ENCODE results near the gene ZNF157. TPM values are rescaled to one million over a fixed set of nuclear protein-coding genes. Genes with fewer than 3 reads are reported as not detected.

Gene ZNF157
- polyA plus RNA-seq, 1 of the 3 experiments (the other 2 are of a cell fraction), result 0.12 TPM

- H3K9ac ChIP-seq, result no peak overlapping the region
- H4K20me1 ChIP-seq (ENCODE audit: insufficient read depth), result no peaks in the 10 kb centered on the region
- H3K27me3 ChIP-seq (ENCODE audit: insufficient read depth), result no peaks in the 10 kb centered on the region
- no peaks in the 10 kb centered on the region for H3K79me2 ChIP-seq (ENCODE audit: insufficient read depth)
- no peaks in the 10 kb centered on the region for H3K9me3 ChIP-seq
- H3K4me3 ChIP-seq (ENCODE audit: low read depth in 2 of 2, low read length in 1 of 2), result no peak overlapping the region
- H3K27ac ChIP-seq (ENCODE audit: low read depth in 2 of 2, low read length in 1 of 2), result no peak overlapping the region
- DNase-seq, result no peak
- no peaks in the 10 kb centered on the region for H3K9me2 ChIP-seq
- ChIA-PET CTCF (no interaction called here), POLR2A (no interaction called here)
- H3K4me2 ChIP-seq, result no peak overlapping the region
- no peak overlapping the region for H2AFZ ChIP-seq (ENCODE audit: low read depth)
- no peaks in the 10 kb centered on the region for H3F3A ChIP-seq (replicated peaks; ENCODE audit: insufficient read depth)
- peaks cover 8 to 15% of the 10 kb centered on the region in 2 experiments for H3K36me3 ChIP-seq (replicated peaks in 1 of 2; ENCODE audit: control insufficient read depth in 1 of 2, insufficient read depth in 2 of 2, low read length in 1 of 2)
- H3K4me1 ChIP-seq (ENCODE audit: control insufficient read depth in 1 of 2, insufficient read depth in 2 of 2, low read depth in 1 of 2, low read length in 1 of 2), result no peaks in the 10 kb centered on the region
- TF ChIP-seq RXRA (IDR thresholded peaks at IDR 0.05; ENCODE audit: borderline replicate concordance, low read depth), result no peak
- TF ChIP-seq ELF1 (IDR thresholded peaks at IDR 0.05), result no peak
- WGBS (ENCODE audit: low lambda C conversion rate), result 44% methylated on average over 2 of the region's 2 CpGs
These were observed 76.6 kb downstream of the ZNF157 start for GRCh38 chrX:47446971-47447370.

DNA sequence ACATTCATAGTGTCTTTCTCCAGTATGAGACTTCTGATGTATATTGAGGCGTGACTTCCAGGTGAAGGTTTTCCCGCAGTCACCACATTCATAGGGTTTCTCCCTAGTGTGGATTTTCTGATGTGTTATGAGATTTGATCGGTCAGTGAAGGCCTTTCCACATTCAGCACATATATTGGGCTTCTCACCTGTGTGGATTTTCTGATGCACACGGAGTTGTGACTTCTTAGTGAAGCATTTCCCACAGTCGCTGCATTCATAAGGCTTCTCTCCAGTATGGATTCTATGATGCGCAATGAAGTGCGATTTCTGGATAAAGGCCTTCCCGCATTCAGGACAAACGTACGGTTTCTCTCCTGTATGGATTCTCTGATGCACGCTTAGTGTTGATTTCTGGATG lies 77.2 kb downstream of the ZNF157 start:
- no peaks in the 10 kb centered on the region for H3K4me1 ChIP-seq (ENCODE audit: control insufficient read depth in 1 of 2, insufficient read depth in 2 of 2, low read depth in 1 of 2, low read length in 1 of 2)
- H3K27me3 ChIP-seq (ENCODE audit: insufficient read depth), result no peaks in the 10 kb centered on the region
- peaks cover 8 to 15% of the 10 kb centered on the region in 2 experiments for H3K36me3 ChIP-seq (replicated peaks in 1 of 2; ENCODE audit: control insufficient read depth in 1 of 2, insufficient read depth in 2 of 2, low read length in 1 of 2)
- no peaks in the 10 kb centered on the region for H3K9me3 ChIP-seq
- no peaks in the 10 kb centered on the region for H4K20me1 ChIP-seq (ENCODE audit: insufficient read depth)
- H3K79me2 ChIP-seq (ENCODE audit: insufficient read depth), result no peaks in the 10 kb centered on the region
- H3F3A ChIP-seq (replicated peaks; ENCODE audit: insufficient read depth), result no peaks in the 10 kb centered on the region
- no peak overlapping the region for H3K4me2 ChIP-seq
- ChIA-PET POLR2A (no interaction called here), CTCF (no interaction called here)
- no peak for TF ChIP-seq NRF1 (IDR thresholded peaks at IDR 0.05; ENCODE audit: low read depth, low read length)
- TF ChIP-seq, protein P1, sequence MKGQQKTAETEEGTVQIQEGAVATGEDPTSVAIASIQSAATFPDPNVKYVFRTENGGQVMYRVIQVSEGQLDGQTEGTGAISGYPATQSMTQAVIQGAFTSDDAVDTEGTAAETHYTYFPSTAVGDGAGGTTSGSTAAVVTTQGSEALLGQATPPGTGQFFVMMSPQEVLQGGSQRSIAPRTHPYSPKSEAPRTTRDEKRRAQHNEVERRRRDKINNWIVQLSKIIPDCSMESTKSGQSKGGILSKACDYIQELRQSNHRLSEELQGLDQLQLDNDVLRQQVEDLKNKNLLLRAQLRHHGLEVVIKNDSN (IDR thresholded peaks at IDR 0.05; ENCODE audit: borderline replicate concordance, low read depth), result no peak
- no peak for TF ChIP-seq TEAD4 (IDR thresholded peaks at IDR 0.05; ENCODE audit: borderline replicate concordance, insufficient read depth)
- no peak for TF ChIP-seq FOXM1 (IDR thresholded peaks at IDR 0.05; ENCODE audit: low read depth)
- TF ChIP-seq FOSL2 (IDR thresholded peaks at IDR 0.05; ENCODE audit: borderline replicate concordance, low read depth), result no peak
- 38% methylated on average over 10 of the region's 11 CpGs for WGBS (ENCODE audit: low lambda C conversion rate)
- no peak overlapping the region for H2AFZ ChIP-seq (ENCODE audit: low read depth)
- no peak overlapping the region for H3K27ac ChIP-seq (ENCODE audit: low read depth in 2 of 2, low read length in 1 of 2)
- no peak overlapping the region for H3K9ac ChIP-seq
- H3K4me3 ChIP-seq (ENCODE audit: low read depth in 2 of 2, low read length in 1 of 2), result no peak overlapping the region; a peak in 1 of 4 replicates
- no peak for DNase-seq
- H3K9me2 ChIP-seq, result no peaks in the 10 kb centered on the region

DNA sequence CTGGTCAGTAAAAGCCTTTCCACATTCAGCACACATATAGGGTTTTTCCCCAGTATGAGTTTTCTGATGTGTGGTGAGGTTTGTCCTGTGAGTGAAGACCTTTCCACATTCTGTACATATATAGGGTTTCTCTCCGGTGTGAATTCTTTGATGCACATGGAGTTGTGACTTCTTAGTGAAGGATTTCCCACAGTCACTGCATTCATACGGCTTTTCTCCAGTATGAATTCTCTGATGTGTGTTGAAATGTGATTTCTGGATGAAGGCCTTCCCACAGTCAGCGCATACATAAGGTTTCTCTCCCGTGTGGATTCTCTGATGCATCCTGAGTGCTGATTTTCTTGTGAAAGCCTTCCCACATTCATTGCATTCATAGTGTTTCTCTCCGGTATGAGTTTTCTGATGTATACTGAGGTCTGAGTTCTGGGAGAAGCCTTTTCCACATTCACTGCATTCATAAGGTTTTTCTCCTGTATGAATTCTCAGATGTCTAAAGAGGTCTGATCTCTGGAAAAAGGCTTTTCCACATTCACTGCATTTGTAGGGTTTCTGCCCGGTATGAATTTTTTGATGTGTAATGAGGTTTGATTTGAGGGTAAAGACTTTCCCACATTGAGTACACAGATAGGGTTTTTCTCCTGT lies 77.9 kb downstream of the ZNF157 start:
- H3K27ac ChIP-seq (ENCODE audit: low read depth in 2 of 2, low read length in 1 of 2), result no peak overlapping the region
- no peak overlapping the region for H3K4me2 ChIP-seq
- H3K4me1 ChIP-seq (ENCODE audit: control insufficient read depth in 1 of 2, insufficient read depth in 2 of 2, low read depth in 1 of 2, low read length in 1 of 2), result no peaks in the 10 kb centered on the region
- H3K36me3 ChIP-seq (replicated peaks in 1 of 2; ENCODE audit: control insufficient read depth in 1 of 2, insufficient read depth in 2 of 2, low read length in 1 of 2), result peaks cover 10 to 21% of the 10 kb centered on the region in 2 experiments
- H4K20me1 ChIP-seq (ENCODE audit: insufficient read depth), result no peaks in the 10 kb centered on the region
- no peak for DNase-seq
- ChIA-PET CTCF (no interaction called here), POLR2A (no interaction called here)
- no peak overlapping the region for H3K9ac ChIP-seq
- H2AFZ ChIP-seq (ENCODE audit: low read depth), result no peak overlapping the region
- H3K9me3 ChIP-seq, result no peaks in the 10 kb centered on the region
- H3K4me3 ChIP-seq (ENCODE audit: low read depth in 2 of 2, low read length in 1 of 2), result no peak overlapping the region
- TF ChIP-seq POLR2AphosphoS5 (IDR thresholded peaks at IDR 0.05; ENCODE audit: low read depth, low read length) (no peak), GABPA (IDR thresholded peaks at IDR 0.05; ENCODE audit: low read depth) (no peak), MAX (IDR thresholded peaks at IDR 0.05; ENCODE audit: low read depth) (no peak), RAD21 (IDR thresholded peaks at IDR 0.05; ENCODE audit: low read length) (no peak), FOSL2 (IDR thresholded peaks at IDR 0.05; ENCODE audit: borderline replicate concordance, low read depth) (no peak), JUND (IDR thresholded peaks at IDR 0.05) (no peak)
- 61% methylated on average over 6 of the region's 6 CpGs for WGBS (ENCODE audit: low lambda C conversion rate)
- H3K27me3 ChIP-seq (ENCODE audit: insufficient read depth), result no peaks in the 10 kb centered on the region
- no peaks in the 10 kb centered on the region for H3F3A ChIP-seq (replicated peaks; ENCODE audit: insufficient read depth)
- H3K79me2 ChIP-seq (ENCODE audit: insufficient read depth), result no peaks in the 10 kb centered on the region
- no peaks in the 10 kb centered on the region for H3K9me2 ChIP-seq

Measured in SK-N-SH (cell line).